Measurements from ENCODE around the gene VPS13D.
A peak's percentile ranks its signal among the peaks of the same experiment; 100 is the strongest.

The VPS13D gene

DNA sequence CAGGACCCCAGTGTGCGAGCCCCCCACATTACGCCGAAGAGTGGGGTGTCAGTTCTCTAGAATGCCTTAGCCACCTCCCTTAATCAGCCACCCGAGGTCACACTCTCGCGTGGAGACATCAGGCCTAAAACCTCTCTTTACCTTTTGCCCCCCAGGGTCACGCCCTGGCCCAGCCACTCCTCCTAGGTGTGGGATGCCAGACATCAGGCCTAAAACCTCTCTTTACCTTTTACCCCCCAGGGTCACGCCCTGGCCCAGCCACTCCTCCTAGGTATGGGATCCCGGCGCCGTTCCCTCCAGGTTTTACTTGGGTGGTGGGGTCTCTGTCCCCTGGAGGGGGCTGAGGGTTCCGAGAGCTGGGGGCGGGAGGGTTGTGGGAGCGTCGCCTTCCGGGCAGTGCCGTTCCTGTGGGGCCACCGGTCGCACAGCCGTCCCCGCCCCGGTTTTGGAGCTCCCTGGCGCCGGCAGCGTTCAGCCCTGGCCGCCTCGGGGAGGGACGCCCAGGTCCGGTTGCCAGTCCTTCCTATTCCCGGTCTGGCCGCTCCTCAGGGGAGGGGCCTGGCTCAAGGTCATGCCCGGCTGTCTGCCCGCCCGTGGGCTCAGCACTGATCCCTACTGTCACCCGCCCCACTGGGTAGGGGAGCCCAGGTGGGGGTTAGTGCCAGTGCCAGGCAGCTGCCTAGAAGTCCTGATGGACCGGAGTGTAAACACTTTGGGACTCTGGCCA, 882 bp downstream of the VPS13D start:
- no peak for DNase-seq

DNA sequence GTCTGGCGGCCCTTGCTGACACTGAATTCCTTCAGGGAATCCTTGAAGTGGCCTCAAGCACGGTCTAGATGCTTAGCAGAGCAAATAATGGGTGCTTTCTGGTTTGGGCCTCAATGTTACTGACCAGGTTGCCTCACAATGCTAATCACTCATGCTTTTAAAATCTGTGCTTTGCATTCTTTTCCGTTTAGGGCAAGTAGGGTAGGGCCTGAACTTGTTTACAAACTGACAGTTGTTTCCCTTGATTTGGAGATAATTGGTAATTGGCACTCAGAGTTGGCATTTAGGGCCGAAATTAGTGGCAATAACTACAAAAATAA, 1.4 kb downstream of the VPS13D start:
- DNase-seq, result no peak

DNA sequence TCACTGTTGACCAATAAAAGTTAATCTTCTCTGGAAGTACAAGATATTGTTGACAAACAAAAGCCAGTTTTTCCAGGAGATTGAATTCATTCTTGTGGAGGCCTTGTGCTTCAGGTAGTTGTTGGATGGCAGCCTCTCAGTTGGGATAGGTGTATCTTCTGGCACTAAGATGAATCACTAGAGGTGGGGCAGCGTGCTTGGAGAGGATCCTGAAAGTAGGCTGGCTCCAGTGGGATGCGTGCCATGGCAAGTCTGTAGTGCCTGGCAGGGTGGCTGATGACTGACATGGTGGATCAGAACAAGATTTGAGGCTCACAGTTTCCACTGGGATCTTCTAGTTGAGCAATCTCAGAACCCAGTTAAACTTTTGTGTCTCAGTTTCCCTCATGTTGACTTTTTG, 2.4 kb downstream of the VPS13D start:
- no peak for DNase-seq

DNA sequence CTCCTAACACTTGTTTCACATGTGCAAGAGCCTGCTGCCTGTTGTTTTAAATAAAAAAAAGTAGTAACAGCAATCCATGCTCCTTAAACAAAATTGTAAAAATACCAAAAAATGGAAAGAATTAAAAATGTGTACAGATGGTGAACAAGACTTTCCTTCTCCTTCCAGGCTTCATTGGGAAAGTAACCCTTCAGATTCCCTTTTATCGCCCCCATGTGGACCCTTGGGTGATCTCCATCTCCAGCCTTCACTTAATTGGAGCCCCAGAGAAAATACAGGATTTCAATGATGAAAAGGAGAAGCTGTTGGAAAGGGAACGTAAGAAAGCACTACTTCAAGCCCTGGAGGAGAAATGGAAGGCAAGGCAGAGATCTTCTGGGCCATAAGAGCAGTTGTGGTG, 14.2 kb downstream of the VPS13D start:
- DNase-seq, result no peak

DNA sequence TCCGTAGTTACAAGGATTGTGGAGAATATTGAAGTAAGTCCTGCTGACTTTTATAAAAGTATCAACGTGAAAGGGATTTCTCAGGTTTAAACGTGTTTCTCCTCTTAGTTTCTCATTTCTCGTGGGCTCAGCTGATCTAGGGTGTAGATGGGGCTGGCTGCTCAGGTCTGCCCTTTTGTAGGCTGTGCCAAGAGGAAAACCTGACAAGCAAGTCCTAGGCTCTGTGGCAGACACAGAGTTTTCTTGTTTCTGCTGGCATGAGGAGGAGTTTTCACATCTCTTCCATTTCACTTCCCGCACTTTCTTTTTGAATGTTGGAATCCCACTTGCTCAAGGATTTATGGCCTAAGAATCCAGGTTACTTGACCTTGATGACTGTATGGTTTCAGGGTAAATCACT, 14.8 kb downstream of the VPS13D start:
- no peak for DNase-seq

DNA sequence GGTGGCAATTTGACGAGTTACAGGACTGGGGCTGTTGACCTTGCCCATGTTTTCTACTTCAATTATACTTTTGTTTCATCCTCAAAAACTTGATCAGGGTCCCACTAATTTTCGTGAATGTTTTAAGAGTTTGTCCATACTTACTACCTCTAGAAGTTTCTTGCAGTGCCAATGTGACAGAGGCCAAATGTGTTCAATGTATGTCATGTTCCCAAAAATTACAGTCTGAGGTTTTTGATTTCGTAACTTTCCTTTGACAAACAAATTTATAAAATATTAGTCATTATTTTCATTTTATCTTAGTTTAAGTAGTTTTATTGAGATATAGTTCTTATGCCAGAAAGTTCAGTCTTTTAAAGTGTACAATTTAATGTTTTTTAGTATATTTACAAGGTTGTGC, 15.3 kb downstream of the VPS13D start:
- no peak for DNase-seq

DNA sequence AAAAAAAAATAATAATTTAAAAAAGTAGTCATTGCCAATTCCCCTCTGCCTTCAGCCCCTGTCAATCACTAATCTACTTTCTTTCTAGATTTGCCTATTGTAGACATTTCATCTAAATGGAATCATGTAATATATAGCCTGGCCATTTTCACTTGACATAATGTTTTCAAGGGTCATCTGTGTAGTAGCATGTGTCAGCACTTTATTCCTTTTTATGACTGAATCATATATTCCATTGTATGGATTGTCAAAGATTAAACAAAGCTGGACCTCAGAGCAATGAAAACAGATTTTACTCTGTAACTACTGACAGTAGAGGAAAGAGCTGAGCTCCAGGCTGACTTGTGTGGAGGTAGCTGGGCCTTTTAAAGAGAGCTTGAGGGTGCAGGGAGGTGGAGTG, 15.9 kb downstream of the VPS13D start:
- no peak for DNase-seq

DNA sequence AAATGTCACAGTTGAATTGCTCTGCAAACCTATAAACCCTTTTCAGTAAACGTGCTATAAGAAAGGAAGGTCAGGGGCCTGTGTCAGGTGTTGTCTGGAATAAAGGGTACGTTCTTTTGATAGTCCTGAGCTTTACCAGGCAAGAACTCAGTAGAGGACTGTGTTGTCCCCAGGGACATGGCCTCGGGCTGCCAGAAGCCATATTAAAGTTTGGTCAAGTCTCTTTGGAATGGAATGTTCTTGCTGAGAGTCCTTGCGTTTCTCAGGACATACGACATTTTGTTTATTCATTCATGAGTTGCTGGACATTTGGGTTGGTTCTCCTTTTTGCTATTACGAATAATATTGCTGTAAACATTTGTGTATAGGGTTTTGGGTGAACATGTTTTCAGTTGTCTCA, 16.8 kb downstream of the VPS13D start:
- DNase-seq, result no peak

DNA sequence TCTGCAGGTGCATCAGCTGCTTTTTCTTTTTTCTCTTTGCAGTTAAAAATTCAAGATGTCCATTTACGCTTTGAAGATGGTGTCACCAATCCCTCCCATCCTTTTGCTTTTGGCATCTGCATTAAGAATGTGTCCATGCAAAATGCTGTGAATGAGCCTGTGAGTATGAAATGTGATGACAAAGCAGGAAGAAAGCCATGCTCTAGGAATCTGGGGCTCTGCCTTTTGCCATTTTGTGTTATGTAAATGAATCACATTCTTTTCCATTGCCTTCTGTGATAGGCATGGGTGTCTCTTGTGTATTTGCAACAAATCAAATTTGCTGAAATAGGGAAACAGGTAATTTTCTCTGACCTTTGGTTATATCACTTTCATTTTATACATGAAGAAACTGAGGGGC, 19.4 kb downstream of the VPS13D start:
- DNase-seq, result no peak

DNA sequence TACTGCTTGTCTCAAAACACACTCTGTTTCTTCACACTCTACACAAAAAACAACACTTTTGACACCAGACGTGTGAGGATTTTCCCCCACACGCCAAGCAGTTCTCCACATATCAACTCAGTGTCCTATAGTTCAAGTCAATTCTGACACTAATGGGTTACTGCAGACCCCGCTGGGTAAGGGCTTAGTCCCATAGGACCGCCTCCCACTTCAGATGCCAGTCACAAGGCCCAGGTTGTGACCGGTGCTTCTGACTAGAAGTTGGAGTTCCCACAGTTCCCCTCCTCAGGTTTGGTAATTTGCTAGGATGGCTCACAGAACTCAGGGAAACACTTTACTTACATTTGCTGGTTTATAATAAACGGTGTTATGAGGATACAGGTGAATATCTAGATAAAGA, 19.9 kb downstream of the VPS13D start:
- no peak for DNase-seq

DNA sequence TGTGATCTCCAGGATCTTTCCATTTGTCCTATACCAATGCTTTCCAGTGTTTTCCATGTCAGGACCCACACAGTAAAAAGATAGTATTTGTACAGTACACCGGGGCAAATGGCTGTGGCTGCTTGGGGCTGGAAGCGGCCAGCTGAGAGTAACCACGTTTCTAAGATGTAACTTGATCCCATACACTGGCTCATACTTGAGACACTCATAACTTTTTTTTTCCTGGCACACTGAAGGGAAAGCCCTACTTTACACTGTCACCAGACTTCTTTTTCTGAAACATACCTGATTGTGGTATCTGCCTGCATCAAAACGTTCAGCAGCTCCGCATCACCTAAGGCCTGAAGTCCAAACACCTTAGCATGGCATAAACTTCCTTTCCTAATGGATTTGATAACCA, 21.6 kb downstream of the VPS13D start:
- no peak for DNase-seq

DNA sequence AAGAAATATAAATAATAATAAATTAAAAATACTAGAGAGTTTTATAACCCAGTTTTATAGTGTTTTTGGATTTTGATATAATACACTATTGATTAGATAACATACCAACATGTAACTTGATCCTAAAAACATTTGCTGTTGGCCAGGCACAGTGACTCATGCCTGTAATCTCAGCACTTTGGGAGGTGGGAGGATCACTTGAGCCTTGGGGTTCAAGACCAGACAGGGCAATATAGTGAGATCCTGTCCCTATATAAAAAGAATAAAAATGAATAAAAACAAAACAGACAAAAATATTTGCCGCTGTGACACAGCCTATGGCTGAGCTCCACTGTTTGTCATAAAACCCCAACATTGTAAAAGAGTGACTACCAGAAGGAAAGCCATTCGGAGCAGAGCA, 26.1 kb downstream of the VPS13D start:
- DNase-seq, result no peak

DNA sequence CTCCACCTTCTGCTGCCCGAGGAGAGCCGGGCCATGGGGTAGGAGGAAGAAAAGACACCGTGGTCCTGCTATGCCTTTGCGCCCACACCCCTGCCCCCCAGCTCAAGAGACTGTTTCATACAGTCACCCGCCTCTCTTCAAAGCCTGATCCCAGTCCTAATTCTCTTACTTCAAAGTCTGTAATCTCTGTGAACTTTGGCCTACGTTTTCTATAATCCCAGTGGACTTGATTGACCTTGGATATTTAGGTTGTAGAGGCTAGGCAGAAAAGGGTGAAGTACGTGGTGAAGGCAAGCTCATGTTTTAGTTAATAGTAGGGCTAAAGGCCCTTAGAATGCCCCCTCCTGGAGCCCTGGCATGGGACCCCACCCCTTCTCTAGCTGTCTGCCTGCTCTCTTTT, 28.4 kb downstream of the VPS13D start:
- DNase-seq, result no peak

DNA sequence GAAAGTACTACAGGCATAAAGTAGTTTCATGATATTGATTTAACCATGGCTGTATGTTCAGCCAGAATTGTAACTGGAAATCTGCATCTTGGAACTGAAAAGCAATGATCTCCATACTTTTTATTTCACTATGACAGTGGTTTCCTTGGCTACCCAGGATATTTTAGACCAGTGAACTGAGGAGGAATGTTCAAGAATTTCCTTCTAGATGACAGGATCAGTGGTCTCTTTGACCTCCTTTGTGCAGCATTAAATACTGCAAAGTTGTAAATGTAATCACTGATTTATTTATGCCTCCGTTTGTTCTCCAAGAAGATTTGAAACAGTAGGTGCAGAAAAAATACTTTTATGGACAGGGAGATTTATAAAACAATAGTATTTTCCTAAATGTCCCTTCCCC, 39.5 kb downstream of the VPS13D start:
- DNase-seq, result no peak

DNA sequence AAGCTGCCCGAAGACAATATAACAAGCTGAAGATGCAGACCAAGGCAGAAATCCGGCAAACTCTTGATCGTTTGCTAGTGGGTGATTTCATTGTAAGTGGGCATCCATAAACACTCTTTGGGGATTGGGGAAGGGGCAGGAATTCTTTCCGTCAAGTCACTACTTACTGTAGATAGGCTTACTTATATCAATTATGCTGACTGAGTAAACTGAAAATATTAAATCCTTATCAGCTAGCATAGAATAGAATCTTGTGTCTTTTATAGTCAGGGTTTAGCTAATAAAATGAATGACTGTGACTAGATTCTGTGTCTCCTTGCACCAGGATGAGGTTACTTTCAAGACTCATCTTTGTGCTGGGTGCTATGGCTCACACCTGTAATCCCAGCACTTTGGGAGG, 41.2 kb downstream of the VPS13D start:
- no peak for DNase-seq

DNA sequence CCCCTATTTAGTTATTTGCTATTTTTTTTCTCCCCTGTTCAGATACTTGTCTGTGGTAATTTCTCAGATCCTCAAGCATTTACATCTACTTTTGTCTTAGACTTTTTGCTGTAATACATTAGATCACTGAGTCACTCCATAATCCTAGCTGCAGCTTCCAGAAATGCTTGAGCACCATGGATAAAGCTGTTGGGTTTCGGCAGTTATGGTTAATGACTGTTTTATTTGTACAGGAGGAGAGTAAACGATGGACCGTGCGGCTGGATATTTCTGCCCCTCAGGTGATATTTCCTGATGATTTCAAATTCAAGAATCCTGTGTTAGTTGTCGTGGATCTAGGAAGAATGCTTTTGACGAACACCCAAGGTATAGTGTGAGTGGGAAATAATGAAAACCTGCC, 42.9 kb downstream of the VPS13D start:
- DNase-seq, result no peak

DNA sequence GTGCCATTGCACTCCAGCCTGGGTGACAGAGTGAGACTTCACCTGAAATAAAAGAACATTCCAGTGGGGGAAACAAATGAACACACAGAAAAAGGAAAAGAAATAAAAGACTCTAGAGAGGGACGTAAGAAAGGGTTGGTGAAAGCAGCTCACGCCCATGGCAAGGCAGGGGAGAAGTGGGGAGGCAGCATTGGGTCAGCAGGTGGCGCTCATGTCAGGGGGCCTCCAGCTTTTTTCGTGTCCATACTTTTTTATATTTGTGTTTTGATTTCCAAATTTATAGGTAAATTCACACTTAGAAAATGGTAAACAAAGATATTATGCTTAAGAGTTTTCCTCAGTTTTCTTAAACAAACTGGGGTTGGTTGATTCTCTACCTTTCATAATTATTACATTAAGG, 45.5 kb downstream of the VPS13D start:
- DNase-seq, result peak; percentile 37 to 44

DNA sequence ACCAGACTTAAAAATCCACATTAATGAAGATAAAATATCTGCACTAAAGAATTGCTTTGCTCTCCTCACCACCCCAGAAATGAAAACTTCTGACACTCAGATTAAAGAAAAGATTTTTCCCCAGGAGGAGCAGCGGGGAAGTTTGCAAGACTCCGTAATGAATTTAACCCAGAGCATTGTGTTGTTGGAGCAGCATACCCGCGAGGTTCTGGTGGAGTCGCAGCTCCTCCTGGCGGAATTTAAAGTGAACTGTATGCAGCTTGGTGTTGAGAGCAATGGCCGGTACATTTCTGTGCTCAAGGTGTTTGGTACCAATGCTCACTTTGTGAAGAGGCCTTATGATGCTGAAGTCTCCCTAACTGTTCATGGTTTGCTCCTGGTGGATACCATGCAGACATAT, 46.4 kb downstream of the VPS13D start:
- no peak for DNase-seq

DNA sequence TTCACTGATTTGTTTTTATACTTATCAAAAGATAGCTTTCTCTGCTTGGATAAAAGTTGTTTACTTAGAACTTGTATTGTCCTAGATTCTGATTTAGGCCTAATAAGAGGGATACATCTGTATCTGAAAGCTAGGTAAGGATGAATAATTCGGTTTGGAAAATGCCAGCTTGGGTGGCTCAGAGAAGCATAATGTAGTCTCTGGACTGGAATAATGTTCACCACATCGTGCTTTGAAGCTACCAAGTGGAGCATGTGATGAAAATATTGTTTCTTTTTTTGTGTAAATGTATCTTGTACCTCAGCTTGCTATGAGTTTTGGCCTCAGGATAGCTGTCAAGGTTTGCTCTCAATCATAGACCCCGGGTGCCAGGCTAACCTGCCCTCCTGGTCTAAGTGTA, 49.2 kb downstream of the VPS13D start:
- no peak for DNase-seq

DNA sequence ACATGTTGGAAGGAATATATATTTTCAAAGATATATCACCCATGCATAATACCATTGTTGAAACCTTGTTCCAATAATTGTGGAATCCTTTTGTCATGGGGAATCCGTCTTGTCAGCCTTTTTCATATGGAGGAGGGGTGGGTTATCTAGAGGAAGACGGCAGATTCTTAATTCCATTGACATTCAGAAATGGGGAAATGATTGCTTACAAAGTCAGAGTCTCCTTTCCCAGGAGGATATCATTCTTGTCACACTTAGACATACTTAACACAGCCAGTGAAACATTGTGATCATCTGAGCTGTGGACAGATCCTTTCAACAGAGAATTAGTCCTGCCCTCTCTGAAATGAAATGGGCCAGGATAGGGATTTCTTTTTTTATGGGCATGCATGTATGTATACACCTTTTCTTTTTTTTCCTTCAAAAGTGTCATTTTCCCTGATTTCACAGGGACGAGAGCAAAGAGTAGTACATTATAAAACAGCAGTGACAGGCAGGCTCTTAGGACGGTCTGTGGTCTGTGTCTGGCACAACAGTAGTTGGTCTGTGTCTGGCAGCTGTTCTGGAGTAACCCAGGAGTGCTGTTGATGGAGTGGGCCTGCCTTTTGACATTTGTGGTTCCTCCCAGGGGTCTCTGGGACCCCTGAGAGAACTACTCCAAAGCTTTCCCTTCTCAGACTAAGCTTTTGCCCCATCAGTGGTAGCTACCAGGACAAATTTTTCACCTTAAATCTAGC, 50.1 kb downstream of the VPS13D start:
- DNase-seq, result no peak

DNA sequence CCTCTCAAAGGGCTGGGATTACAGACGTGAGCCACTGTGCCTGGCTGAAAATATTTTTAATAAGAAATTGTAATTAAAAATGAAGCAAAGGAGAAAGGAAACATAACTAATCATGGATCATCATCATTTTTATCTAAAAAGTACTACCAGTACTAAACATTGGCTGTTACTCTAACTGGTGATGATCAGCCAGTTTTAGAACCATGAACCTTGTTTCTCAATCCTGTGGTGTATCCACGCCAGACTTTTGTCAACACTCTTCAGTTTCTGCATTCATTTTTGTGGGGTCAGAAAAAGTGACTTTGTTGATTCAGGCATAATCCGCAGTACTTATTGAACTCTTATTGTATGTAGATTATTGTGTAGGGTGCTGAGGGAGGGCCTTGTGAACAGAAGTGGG, 52.3 kb downstream of the VPS13D start:
- no peak for DNase-seq

DNA sequence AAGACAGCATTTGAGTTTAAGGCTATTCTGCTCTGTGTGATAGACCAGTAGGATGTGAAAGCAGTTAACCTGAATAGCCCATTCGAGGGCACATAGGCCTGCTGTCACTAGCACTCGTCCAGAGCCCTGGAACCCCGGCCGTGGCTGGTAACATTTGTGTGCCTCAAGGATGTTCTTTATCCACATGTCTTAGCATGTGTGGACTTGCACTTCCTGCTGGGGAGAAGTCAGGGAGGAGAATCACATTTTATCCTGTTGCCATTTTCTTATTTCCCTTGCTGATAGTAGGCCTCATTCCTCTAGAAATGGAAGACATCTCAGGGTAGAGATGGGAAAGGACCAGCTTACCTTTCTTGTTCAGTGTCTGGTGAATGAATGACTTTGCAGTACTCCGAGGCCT, 54.7 kb downstream of the VPS13D start:
- no peak for DNase-seq

DNA sequence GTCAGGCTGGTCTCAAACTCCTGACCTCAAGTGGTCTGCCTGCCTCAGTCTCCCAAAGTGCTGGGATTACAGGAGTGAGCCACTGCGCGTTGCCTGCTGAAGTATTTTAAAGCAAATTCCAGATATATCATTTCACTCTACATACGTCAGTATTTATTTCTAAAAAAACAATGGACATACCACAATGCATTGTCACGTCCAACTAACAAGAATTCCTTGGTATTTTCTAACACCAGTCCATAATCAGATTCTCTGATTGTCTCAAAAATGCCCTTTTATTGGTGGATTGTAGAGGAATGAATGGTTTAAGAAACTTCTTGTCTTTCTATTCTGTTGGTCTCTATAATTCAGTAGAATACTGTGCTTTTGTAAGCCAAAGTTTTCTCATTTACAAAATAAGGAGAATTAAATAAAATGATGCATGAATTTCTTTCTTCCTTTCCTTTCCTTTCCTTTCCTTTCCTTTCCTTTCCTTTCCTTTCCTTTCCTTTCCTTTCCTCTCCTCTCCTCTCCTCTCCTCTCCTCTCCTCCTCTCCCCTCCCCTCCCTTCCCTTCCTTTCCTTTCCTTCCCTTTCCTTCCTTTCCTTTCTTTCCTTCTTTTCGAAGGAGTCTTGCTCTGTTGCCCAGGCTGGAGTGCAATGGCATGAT, 55.8 kb downstream of the VPS13D start:
- DNase-seq, result no peak

DNA sequence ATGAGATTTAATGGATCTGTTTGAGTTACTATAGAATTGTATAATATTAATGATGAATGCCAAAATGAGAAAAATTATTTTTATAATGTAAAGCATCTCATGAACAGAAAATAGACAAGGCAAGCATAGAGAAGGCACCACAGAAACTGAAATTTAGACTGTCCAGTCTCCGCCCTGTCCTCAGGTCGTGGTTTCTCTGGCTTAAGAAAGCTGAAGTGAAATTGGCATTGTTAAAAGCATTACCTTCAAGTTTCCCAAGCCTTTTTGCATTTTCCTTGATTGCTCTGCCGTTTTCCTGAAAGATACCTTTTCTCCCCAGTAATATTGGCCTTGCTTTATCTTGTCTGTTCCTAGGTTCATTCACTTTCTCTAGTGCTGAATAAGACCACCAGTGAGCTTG, 58.0 kb downstream of the VPS13D start:
- no peak for DNase-seq

DNA sequence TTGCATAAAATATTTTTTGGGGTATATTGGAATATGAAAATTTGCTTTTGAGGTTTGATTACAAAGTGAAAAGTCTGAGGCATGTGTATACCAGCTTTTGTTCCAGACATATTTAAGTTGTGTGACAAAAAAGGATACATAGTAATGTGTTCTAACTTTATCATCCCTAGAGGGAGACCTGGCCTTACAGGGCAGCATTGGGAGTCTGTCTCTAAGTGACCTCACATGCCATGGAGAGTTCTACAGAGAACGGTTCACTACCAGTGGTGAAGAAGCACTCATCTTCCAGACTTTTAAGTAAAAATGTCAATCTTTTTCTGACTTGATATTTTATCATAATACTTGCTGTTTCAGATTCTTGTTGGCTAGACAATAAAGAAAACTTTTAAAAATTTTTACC, 61.0 kb downstream of the VPS13D start:
- no peak for DNase-seq
